ENCODE data around the gene ARHGEF12.

- TF ChIP-seq CTCF (IDR thresholded peaks at IDR 0.05) (no peak), POLR2A (IDR thresholded peaks at IDR 0.05) (no peak)
Observed at GRCh38 chr11:120413480-120413879, 77.3 kb downstream of the ARHGEF12 start.

Data from uterus (tissue), 2 donors.